Lung (tissue), 12 donors: ENCODE data around the gene PXMP4. TPM values are rescaled to one million over a fixed set of nuclear protein-coding genes. Genes with fewer than 3 reads are reported as not detected.

ENCODE experiments used
- ATAC-seq: fragments of 200-7000 bp; cut with Tn5 transposase; one replicate; pipeline ENCODE4 v1.9.1; 2020; ENCODE audit warnings: moderate number of reproducible peaks; ENCODE audit not compliant: insufficient read depth, low FRiP score
- DNase-seq, 3 donors: peaks; one replicate each; pipeline ENCODE4 v3.0.0-alpha.2; 2013 to 2017
- H3K27ac ChIP-seq, 2 donors: one replicate each; pipeline ENCODE4 v1.5.1; 2013; ENCODE audit warnings: mild to moderate bottlenecking in 2 of 2, moderate library complexity in 2 of 2, control low read depth in 1 of 2, inconsistent platforms in 1 of 2, low read depth in 1 of 2, low read length in 1 of 2
- H3K27me3 ChIP-seq, 3 donors: one replicate each; pipeline ENCODE4 v1.5.1; 2013; ENCODE audit warnings: low read length in 2 of 3; ENCODE audit not compliant: control insufficient read depth in 3 of 3, insufficient read depth in 3 of 3
- H3K36me3 ChIP-seq, 4 donors: one replicate each; pipeline ENCODE4 v1.5.1; 2013; ENCODE audit warnings: low read length in 4 of 4, mild to moderate bottlenecking in 1 of 4, moderate library complexity in 1 of 4; ENCODE audit not compliant: control insufficient read depth in 4 of 4, insufficient read depth in 4 of 4
- H3K4me1 ChIP-seq, 5 donors: one replicate each; pipeline ENCODE4 v1.5.1; 2013; ENCODE audit warnings: low read length in 5 of 5, mild to moderate bottlenecking in 2 of 5, moderate library complexity in 1 of 5; ENCODE audit not compliant: control insufficient read depth in 5 of 5, insufficient read depth in 5 of 5
- H3K4me3 ChIP-seq: one replicate; pipeline ENCODE4 v1.5.1; 2013; ENCODE audit warnings: mild to moderate bottlenecking, control low read depth, moderate library complexity
- H3K9ac ChIP-seq, 2 donors: one replicate each; pipeline ENCODE4 v1.5.1; 2013; ENCODE audit warnings: low read length in 2 of 2, control low read depth in 1 of 2; ENCODE audit not compliant: insufficient read depth in 1 of 2
- H3K9me3 ChIP-seq, 4 donors: one replicate each; pipeline ENCODE4 v1.5.1; 2013; ENCODE audit warnings: low read length in 3 of 4, mild to moderate bottlenecking in 1 of 4, moderate library complexity in 1 of 4; ENCODE audit not compliant: control insufficient read depth in 4 of 4, insufficient read depth in 3 of 4
- CTCF ChIP-seq: IDR thresholded peaks from 2 replicates; pipeline ENCODE4 v1.5.1; 2012; ENCODE audit warnings: mild to moderate bottlenecking; ENCODE audit errors: control extremely low read depth, extremely low read depth
- WGBS, 2 donors: extraction: QIAGEN DNeasy Blood & Tissue Kit; methylation state at CpG; one replicate each; pipeline ENCODE4 v1.1.7; 2013; 5-methylcytosine and 5-hydroxymethylcytosine counted together
- polyA plus RNA-seq, 2 donors: library from polyadenylated mRNA; stranded (reverse); fragments of 200-250 nt; gene quantifications; one replicate each; pipeline ENCODE4 v1.2.1, GENCODE V29; 2013
- total RNA-seq, 2 donors: library from RNA; depleted of rRNA in 1 of 2; stranded (reverse); fragments of >200 nt in 1 of 2; gene quantifications; one replicate each; pipeline ENCODE4 v1.2.1, GENCODE V29; 2014 to 2021
- donor health status: control.
- donor health status: control.
- donor health status: Bipolar disorder and iron deficiency.
- donor health status: healthy.
- donor health status: DM: yes; HTN: yes; CAD: no.

PXMP4 gene
- total and polyA plus RNA-seq, 4 donors: 10.2 to 36.8 (median 26.8) TPM

GRCh38 chr20:33693741-33694638, 26.1 kb downstream of the PXMP4 start:
- Histone ChIP-seq H3K4me3 (no peak overlapping the region), H3K9ac (no peak overlapping the region), H3K27me3 (no peaks in the 10 kb centered on the region), H3K36me3 (no peaks in the 10 kb centered on the region), H3K4me1 (peaks cover 0 to 12% (median 3%) of the 10 kb centered on the region in 5 donors), H3K27ac (peak overlapping the region in 1 of 2 donors; percentile 35), H3K9me3 (no peaks in the 10 kb centered on the region)
- ATAC-seq (peak; percentile 27), DNase-seq (peak; percentile 66 to 76 (median 74))
- no peak for TF ChIP-seq CTCF
- WGBS, 2 donors: 72 to 83% methylated on average over 17 of the region's 17 CpGs

- Histone ChIP-seq H3K36me3 (no peaks in the 10 kb centered on the region), H3K27me3 (no peaks in the 10 kb centered on the region), H3K27ac (peak overlapping the region in 1 of 2 donors; percentile 27), H3K9ac (no peak overlapping the region), H3K9me3 (no peaks in the 10 kb centered on the region), H3K4me3 (no peak overlapping the region), H3K4me1 (peaks cover 0 to 19% (median 3%) of the 10 kb centered on the region in 5 donors)
- 84 to 86% methylated on average over 5 of the region's 5 CpGs for WGBS, 2 donors
- DNase-seq (no peak), ATAC-seq (no peak)
- TF ChIP-seq CTCF: no peak
Measured at GRCh38 chr20:33693289-33693688, 26.8 kb downstream of the PXMP4 start.

GRCh38 chr20:33689973-33690372, 30.1 kb downstream of the PXMP4 start:
- H3K4me3 ChIP-seq: no peak overlapping the region
- ATAC-seq: no peak
- H3K9ac ChIP-seq: no peak overlapping the region
- H3K9me3 ChIP-seq: no peaks in the 10 kb centered on the region
- peaks cover 0 to 26% (median 15%) of the 10 kb centered on the region in 5 donors for H3K4me1 ChIP-seq
- no peak for DNase-seq
- H3K36me3 ChIP-seq: no peaks in the 10 kb centered on the region
- no peak for TF ChIP-seq CTCF
- H3K27ac ChIP-seq: no peak overlapping the region
- WGBS, 2 donors: 23 to 29% methylated on average over 4 of the region's 4 CpGs
- H3K27me3 ChIP-seq: no peaks in the 10 kb centered on the region
